Natural killer cell (primary cell): Measurements from ENCODE around the gene MYO1D. TPM values are rescaled to one million over a fixed set of nuclear protein-coding genes. Genes with fewer than 3 reads are reported as not detected.

Source experiments
- ATAC-seq, 3 donors: fragments of 150-1000 bp in 2 of 3; fragments of 200-7000 bp in 1 of 3; cut with Tn5 transposase; 1 replicate in 1 of 3; 2 replicates in 2 of 3; pipeline ENCODE4 v1.10.0; 2021; ENCODE audit warnings: mild to moderate bottlenecking in 2 of 3, moderate library complexity in 2 of 3
- DNase-seq, 2 donors: peaks; one replicate each; pipeline versions ENCODE4 v3.0.0 to v3.0.0-alpha.2; 2013 to 2021; ENCODE audit warnings: mixed read lengths in 1 of 2
- H3K27ac ChIP-seq: one replicate; pipeline ENCODE4 v1.5.1; 2013; ENCODE audit warnings: mild to moderate bottlenecking, low read length
- H3K27me3 ChIP-seq: one replicate; pipeline ENCODE4 v1.6.1; 2013; ENCODE audit warnings: low read length; ENCODE audit not compliant: control insufficient read depth, insufficient read depth
- H3K36me3 ChIP-seq: one replicate; pipeline ENCODE4 v1.6.1; 2013; ENCODE audit warnings: low read length; ENCODE audit not compliant: control insufficient read depth, insufficient read depth
- H3K4me1 ChIP-seq: one replicate; pipeline ENCODE4 v1.6.1; 2013; ENCODE audit warnings: low read length; ENCODE audit not compliant: control insufficient read depth, insufficient read depth
- H3K4me3 ChIP-seq: one replicate; pipeline ENCODE4 v1.5.1; 2013; ENCODE audit warnings: low read length
- H3K9me3 ChIP-seq: one replicate; pipeline ENCODE4 v1.6.1; 2013; ENCODE audit warnings: low read length; ENCODE audit not compliant: control insufficient read depth, insufficient read depth
- H3K27ac Mint-ChIP-seq, 2 donors: one replicate each; pipeline ENCODE4 v1.8.0; 2022; ENCODE audit warnings: mild to moderate bottlenecking in 2 of 2, mixed read lengths in 2 of 2, moderate library complexity in 1 of 2
- H3K27me3 Mint-ChIP-seq, 2 donors: one replicate each; pipeline ENCODE4 v1.8.0; 2022; ENCODE audit warnings: low read depth in 2 of 2, mixed read lengths in 2 of 2
- H3K36me3 Mint-ChIP-seq: one replicate; pipeline ENCODE4 v1.8.0; 2022; ENCODE audit warnings: mixed read lengths
- H3K4me1 Mint-ChIP-seq, 2 donors: one replicate each; pipeline ENCODE4 v1.8.0; 2022; ENCODE audit warnings: mixed read lengths in 2 of 2
- H3K4me3 Mint-ChIP-seq: one replicate; pipeline ENCODE4 v1.8.0; 2022; ENCODE audit warnings: mild to moderate bottlenecking, moderate library complexity, mixed read lengths
- H3K9me3 Mint-ChIP-seq, 2 donors: one replicate each; pipeline ENCODE4 v1.8.0; 2022; ENCODE audit warnings: mixed read lengths in 2 of 2
- CTCF ChIP-seq: fragments of 200-600 bp; IDR thresholded peaks from one replicate; pipeline ENCODE4 v1.8.0; 2022; ENCODE audit warnings: antibody characterized with exemption
- WGBS: methylation state at CpG from one replicate; pipeline ENCODE4 v1.1.7; 2013; ENCODE audit warnings: missing lambda C conversion rate; ENCODE audit not compliant: insufficient coverage; 5-methylcytosine and 5-hydroxymethylcytosine counted together
- intact Hi-C: fragments of 100-400 bp; cut with micrococcal nuclease; formaldehyde crosslinking; loops from one replicate; pipeline ENCODE4 v1.14.2; 2022
- total RNA-seq, 4 donors: library from RNA; stranded (reverse); fragments of 120-200 nt in 1 of 4; gene quantifications; one replicate each; pipeline versions ENCODE4 v1.2.3 to v1.2.4, GENCODE V29; 2013 to 2022

MYO1D gene
- total RNA-seq, 3 donors from 2014 or later (not counting 1 experiment from before 2014, with no cell fraction given) = 6.8 to 20.2 (median 10.5) TPM

- Mint-ChIP-seq H3K9me3 (no peaks in the 10 kb centered on the region), H3K27me3 (peaks cover 0 to 3% of the 10 kb centered on the region in 2 donors), H3K27ac (no peak overlapping the region), H3K4me1 (peaks cover 9% of the 10 kb centered on the region in 2 donors), H3K4me3 (no peak overlapping the region), H3K36me3 (no peaks in the 10 kb centered on the region)
- no peaks in the 10 kb centered on the region for H3K27me3 ChIP-seq
- DNase-seq (no peak), ATAC-seq (no peak)
- H3K27ac ChIP-seq = no peak overlapping the region
- H3K9me3 ChIP-seq = no peaks in the 10 kb centered on the region
- intact Hi-C loops = loop anchor here (10.0 kb wide), 1 partner anchor 50 kb away; no protein-coding TSS in a partner anchor
- no peak overlapping the region for H3K4me3 ChIP-seq
- TF ChIP-seq CTCF = no peak
- peaks cover 3% of the 10 kb centered on the region for H3K4me1 ChIP-seq
- WGBS = 90% methylated on average over 4 of the region's 4 CpGs
- no peaks in the 10 kb centered on the region for H3K36me3 ChIP-seq
Measured at GRCh38 chr17:32604966-32605365, 272.0 kb downstream of the MYO1D start.

- no peaks in the 10 kb centered on the region for H3K36me3 Mint-ChIP-seq
- no peaks in the 10 kb centered on the region for H3K9me3 ChIP-seq
- 100% methylated on average over 1 of the region's 2 CpGs for WGBS
- no peak overlapping the region for H3K4me3 Mint-ChIP-seq
- H3K27ac Mint-ChIP-seq = no peak overlapping the region
- intact Hi-C loops = loop anchor here (10.0 kb wide), 1 partner anchor 48 kb away; no protein-coding TSS in a partner anchor
- no peak for ATAC-seq
- no peak overlapping the region for H3K4me3 ChIP-seq
- no peak overlapping the region for H3K27ac ChIP-seq
- no peak for DNase-seq
- H3K27me3 Mint-ChIP-seq = peaks cover 0 to 3% of the 10 kb centered on the region in 2 donors
- no peaks in the 10 kb centered on the region for H3K9me3 Mint-ChIP-seq
- no peaks in the 10 kb centered on the region for H3K27me3 ChIP-seq
- H3K4me1 ChIP-seq = no peaks in the 10 kb centered on the region
- H3K36me3 ChIP-seq = no peaks in the 10 kb centered on the region
- peaks cover 0 to under 1% of the 10 kb centered on the region in 2 donors for H3K4me1 Mint-ChIP-seq
- no peak for TF ChIP-seq CTCF
Measured at GRCh38 chr17:32602396-32602795, 274.5 kb downstream of the MYO1D start.

- 80% methylated on average over 1 of the region's 2 CpGs for WGBS
Measured at GRCh38 chr17:32601866-32602265, 275.1 kb downstream of the MYO1D start.

More at GRCh38 chr17:32601866-32602265, 275.1 kb downstream of the MYO1D start:
- H3K9me3 ChIP-seq = no peaks in the 10 kb centered on the region
- DNase-seq (no peak), ATAC-seq (no peak)
- H3K27ac ChIP-seq = no peak overlapping the region
- Mint-ChIP-seq H3K9me3 (no peaks in the 10 kb centered on the region), H3K36me3 (no peaks in the 10 kb centered on the region), H3K27me3 (peaks cover 0 to 3% of the 10 kb centered on the region in 2 donors), H3K27ac (no peak overlapping the region), H3K4me1 (peaks cover 4 to 5% of the 10 kb centered on the region in 2 donors), H3K4me3 (no peak overlapping the region)
- no peaks in the 10 kb centered on the region for H3K36me3 ChIP-seq
- no peaks in the 10 kb centered on the region for H3K27me3 ChIP-seq
- H3K4me3 ChIP-seq = no peak overlapping the region
- intact Hi-C loops = loop anchor here (10.0 kb wide), 1 partner anchor 47 kb away; no protein-coding TSS in a partner anchor
- no peak for TF ChIP-seq CTCF
- no peaks in the 10 kb centered on the region for H3K4me1 ChIP-seq
